Large intestine (tissue), 3 donors: ENCODE results near the gene DEGS2. TPM values are rescaled to one million over a fixed set of nuclear protein-coding genes. Genes with fewer than 3 reads are reported as not detected.
"Not testable (repeated sequence)": the region's sequence is repeated elsewhere in the genome, so short reads cannot be mapped to it uniquely, and the experiment has no call there.

Experiments used
- DNase-seq, 2 donors: peaks; one replicate each; pipeline versions ENCODE4 v3.0.0 to v3.0.0-alpha.2; 2013
- H3K27ac ChIP-seq: one replicate; pipeline ENCODE4 v1.5.1; 2013; ENCODE audit warnings: low read length
- H3K27me3 ChIP-seq: 2 replicates; pipeline ENCODE4 v1.6.1; 2013; ENCODE audit warnings: low read length; ENCODE audit not compliant: control insufficient read depth, insufficient read depth
- H3K36me3 ChIP-seq: 2 replicates; pipeline ENCODE4 v1.6.1; 2013; ENCODE audit warnings: low read length; ENCODE audit not compliant: control insufficient read depth, insufficient read depth
- H3K4me1 ChIP-seq: one replicate; pipeline ENCODE4 v1.6.1; 2013; ENCODE audit warnings: low read length; ENCODE audit not compliant: control insufficient read depth, insufficient read depth
- H3K4me3 ChIP-seq: one replicate; pipeline ENCODE4 v1.5.1; 2013; ENCODE audit warnings: low read length
- H3K9me3 ChIP-seq: one replicate; pipeline ENCODE4 v1.6.1; 2013; ENCODE audit warnings: mild to moderate bottlenecking, low read depth, low read length, moderate library complexity; ENCODE audit not compliant: control insufficient read depth
- WGBS: methylation state at CpG from one replicate; pipeline ENCODE4 v1.1.5; 2013; ENCODE audit warnings: low lambda C conversion rate; ENCODE audit not compliant: insufficient coverage; 5-methylcytosine and 5-hydroxymethylcytosine counted together
- polyA plus RNA-seq: library from polyadenylated mRNA; unstranded; fragments of 120-200 nt; gene quantifications from one replicate; pipeline ENCODE4 v1.2.1, GENCODE V29; 2013

Gene DEGS2
- polyA plus RNA-seq, 1 donor, result 21.6 TPM

DNA sequence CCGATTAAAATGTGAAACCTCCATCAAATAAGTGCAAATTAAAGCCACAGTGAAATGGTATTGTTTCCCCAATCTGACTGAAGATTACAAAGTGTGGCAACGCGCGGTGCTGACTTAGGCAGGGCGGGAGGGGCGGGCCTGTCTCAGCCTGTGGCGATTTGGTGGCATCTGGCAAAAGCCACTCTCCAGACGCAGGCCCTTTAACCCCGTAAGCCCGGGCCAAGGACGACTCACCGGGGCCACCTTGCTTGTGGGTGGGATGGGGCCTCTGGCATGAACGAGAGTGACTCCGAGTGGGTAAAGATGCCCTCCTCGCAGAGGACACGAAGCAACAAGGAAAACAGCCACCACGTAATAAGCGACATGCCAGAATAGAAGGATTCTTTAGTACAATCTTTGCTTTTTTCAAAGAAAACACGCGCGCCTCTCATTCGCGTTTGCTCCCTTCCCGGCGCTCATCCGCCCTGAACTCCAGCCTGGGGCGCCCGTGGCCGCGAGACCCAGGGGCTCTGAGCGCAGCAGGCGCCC is 815 bp downstream of the DEGS2 start:
- Histone ChIP-seq H3K27me3 (peaks cover 24% of the 10 kb centered on the region), H3K4me3 (peak overlapping the region; percentile 70), H3K9me3 (peaks cover 10% of the 10 kb centered on the region), H3K27ac (no peak overlapping the region), H3K4me1 (peaks cover 29% of the 10 kb centered on the region), H3K36me3 (no peaks in the 10 kb centered on the region)
- DNase-seq, result peak in 1 of 2 donors; percentile 63
- no CpG with 5 or more reads among the region's 32 CpGs for WGBS

DNA sequence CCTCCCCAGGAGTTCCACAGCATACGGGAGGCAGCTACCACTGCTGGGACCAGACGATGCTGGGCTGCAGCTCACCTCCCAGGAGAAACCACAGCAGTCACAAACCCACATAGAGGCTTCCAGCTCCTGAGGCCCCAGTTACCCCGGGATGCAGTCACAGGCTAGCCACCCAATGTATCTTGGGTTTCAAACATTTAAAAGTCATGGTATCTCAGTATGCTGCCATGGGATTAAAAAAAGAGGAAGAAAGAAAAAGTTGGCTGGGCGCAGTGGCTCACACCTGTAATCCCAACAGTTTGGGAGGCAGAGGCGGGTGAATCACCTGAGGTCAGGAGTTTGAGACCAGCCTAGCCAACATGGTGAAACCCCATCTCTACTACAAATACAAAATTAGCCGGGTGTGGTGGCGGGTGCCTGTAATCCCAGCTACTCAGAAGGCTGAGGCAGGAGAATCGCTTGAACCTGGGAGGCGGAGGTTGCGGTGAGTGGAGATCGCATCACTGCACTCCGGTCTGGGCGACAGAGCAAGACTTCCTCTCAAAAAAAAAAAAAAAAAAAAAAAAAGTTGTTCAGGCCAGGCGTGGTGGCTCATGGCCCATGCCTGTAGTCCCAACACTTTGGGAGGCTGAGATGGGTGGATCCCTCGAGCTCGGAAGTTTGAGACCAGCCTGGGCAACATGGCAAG is 1.8 kb downstream of the DEGS2 start:
- H3K27me3 ChIP-seq, result peaks cover 24% of the 10 kb centered on the region
- not testable (repeated sequence) for H3K4me3 ChIP-seq, H3K9me3 ChIP-seq, DNase-seq, H3K36me3 ChIP-seq
- peaks cover 29% of the 10 kb centered on the region for H3K4me1 ChIP-seq
- 80% methylated on average over 1 of the region's 16 CpGs for WGBS
- H3K27ac ChIP-seq, result peak overlapping the region; percentile 74

DNA sequence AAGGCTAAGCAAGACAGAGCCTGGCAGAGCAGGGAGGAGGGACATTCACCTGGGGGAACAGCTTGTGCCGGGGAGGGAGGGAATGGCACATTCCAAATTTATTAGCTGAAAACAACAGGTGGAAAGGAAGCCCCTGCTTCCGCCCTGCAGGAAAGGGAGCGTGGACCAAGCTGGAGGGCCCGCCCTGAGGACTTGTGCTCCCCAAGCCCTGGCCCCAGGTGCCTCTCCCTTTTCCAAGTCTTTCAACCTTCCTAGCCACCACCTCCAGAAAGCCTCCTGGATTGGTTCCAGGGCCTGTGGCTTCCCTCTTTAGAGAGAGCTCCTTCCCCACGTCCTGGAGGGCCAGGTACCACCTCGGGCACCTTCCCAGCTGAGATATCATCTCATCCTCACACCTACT is 2.7 kb downstream of the DEGS2 start:
- peaks cover 24% of the 10 kb centered on the region for H3K27me3 ChIP-seq
- WGBS, result no CpG with 5 or more reads among the region's 6 CpGs
- H3K4me1 ChIP-seq, result peaks cover 29% of the 10 kb centered on the region
- no peak overlapping the region for H3K4me3 ChIP-seq
- H3K9me3 ChIP-seq, result peaks cover 10% of the 10 kb centered on the region
- peak overlapping the region; percentile 74 for H3K27ac ChIP-seq
- DNase-seq, result no peak
- H3K36me3 ChIP-seq, result no peaks in the 10 kb centered on the region

DNA sequence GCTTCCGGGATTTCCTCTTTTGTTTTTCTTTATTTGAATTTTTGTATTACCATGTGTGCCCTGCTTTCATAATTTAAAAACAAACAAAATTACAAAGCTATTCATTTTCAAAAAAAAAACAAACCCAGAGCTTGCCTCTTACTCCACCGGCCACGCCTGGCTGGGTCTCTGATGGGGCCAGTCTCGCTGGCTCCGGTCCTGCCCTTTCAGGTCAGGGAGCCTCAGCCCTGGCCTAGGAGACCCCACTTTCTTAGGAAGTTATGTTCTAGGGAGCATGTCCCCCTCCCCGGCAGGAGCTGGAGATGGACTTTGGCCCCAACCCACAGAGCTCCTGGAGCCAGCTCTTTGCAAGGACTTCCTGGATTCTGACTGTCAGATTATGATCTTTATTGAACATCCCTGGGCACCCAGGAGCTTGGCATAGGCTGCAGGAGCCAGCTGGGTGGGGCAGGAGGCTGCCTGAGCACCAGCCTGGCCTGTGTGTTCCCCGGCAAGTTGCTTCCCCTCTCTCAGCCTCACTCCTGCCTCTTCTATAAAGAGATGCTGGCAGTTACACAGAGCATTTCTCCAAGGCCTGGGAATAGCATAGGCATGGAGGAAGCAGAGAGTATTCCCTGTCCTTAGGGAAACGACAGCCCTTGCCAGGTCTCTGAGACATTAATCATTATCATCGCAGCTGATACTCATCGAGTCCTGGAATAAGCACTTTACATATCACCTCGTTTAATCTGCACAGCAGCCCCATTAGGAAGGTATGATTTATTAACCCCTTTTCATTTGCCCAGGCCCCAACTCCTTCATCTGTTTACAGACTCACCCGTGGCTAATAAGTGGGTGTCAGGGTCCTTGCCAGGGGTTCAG is 3.5 kb downstream of the DEGS2 start:
- peak; percentile 77 to 92 for DNase-seq
- peak overlapping the region; percentile 74 for H3K27ac ChIP-seq
- H3K4me1 ChIP-seq, result peaks cover 29% of the 10 kb centered on the region
- no peak overlapping the region for H3K4me3 ChIP-seq
- no peaks in the 10 kb centered on the region for H3K36me3 ChIP-seq
- WGBS, result 44% methylated on average over 1 of the region's 12 CpGs
- H3K9me3 ChIP-seq, result peaks cover 10% of the 10 kb centered on the region
- peaks cover 21% of the 10 kb centered on the region for H3K27me3 ChIP-seq

DNA sequence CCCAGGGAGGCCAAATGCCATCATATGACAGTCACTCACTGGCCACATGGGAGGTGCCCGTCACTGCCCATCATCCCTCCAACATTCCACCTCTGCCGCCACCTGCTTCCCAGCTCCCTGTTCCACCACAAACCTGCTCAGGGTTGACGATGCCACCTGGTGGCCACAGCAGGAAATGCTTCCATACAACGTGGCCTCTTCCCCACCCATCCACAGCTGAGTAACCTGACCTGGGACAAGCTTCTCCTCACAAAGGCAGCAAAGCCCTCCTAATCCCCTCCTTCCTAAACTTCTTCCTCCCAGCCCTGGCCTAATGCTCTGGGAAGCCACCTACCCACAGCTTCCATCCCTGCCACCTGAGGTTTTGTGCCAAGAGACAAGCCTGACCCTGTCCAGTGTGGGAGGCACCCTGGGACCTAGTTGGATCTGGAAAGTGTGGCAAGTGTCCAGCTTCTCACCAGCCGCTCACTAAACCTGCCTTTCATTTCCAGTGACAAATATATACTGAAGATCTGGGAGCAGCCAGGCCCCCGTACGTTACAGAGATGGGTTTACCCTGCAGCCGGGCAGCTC is 4.3 kb downstream of the DEGS2 start:
- Histone ChIP-seq H3K27me3 (peaks cover 13% of the 10 kb centered on the region), H3K4me1 (peaks cover 36% of the 10 kb centered on the region), H3K9me3 (peaks cover 10% of the 10 kb centered on the region), H3K36me3 (no peaks in the 10 kb centered on the region), H3K4me3 (no peak overlapping the region), H3K27ac (peak overlapping the region; percentile 74)
- no CpG with 5 or more reads among the region's 8 CpGs for WGBS
- DNase-seq, result peak in 1 of 2 donors; percentile 55

DNA sequence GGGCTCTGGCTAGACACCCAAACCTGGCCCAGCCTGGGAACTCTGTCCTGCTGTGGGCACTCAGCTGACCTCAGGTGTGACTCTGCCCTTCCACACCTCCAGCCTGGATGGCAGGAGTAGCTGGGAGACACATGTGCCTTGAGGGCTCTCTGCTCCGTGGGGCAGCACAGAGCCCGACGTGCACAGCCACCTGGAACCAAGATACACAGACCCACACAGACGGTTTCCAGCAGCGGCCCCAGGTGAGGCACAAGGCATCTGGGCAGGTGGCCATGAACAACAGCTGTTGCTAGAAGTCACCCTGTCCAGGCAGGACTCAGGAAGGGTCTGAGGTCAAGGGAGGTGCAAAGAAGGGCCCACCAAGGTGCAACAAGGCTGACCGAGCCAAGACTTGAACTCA is 5.9 kb downstream of the DEGS2 start:
- DNase-seq, result no peak

DNA sequence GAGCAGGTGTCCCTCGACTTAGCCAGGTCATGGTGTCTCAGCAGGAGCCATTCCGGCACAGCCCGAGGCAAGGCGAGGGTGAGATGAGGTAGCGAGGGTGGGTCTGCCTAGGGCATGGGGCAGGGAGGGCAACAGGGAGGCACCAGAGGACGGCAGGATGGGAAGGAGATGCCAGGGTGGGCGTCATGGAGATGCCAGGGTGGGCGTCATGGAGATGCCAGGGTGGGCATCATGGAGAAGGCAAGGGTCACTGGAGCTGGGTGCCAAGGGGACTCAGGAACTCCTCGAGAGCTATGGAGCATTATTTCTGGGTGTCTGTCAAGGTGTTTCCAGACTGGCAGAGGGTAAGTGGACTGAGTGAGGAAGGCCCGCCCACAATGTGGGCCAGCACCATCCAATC is 7.4 kb downstream of the DEGS2 start:
- Histone ChIP-seq H3K4me1 (peaks cover 47% of the 10 kb centered on the region), H3K4me3 (no peak overlapping the region)

More for the DNA sequence above, 5.9 kb downstream of the DEGS2 start:
- peaks cover 15% of the 10 kb centered on the region for H3K9me3 ChIP-seq
- peaks cover 3% of the 10 kb centered on the region for H3K27me3 ChIP-seq
- H3K27ac ChIP-seq, result no peak overlapping the region
- no peak overlapping the region for H3K4me3 ChIP-seq
- H3K36me3 ChIP-seq, result peaks cover 2% of the 10 kb centered on the region
- WGBS, result no CpG with 5 or more reads among the region's 6 CpGs
- peaks cover 43% of the 10 kb centered on the region for H3K4me1 ChIP-seq

DNA sequence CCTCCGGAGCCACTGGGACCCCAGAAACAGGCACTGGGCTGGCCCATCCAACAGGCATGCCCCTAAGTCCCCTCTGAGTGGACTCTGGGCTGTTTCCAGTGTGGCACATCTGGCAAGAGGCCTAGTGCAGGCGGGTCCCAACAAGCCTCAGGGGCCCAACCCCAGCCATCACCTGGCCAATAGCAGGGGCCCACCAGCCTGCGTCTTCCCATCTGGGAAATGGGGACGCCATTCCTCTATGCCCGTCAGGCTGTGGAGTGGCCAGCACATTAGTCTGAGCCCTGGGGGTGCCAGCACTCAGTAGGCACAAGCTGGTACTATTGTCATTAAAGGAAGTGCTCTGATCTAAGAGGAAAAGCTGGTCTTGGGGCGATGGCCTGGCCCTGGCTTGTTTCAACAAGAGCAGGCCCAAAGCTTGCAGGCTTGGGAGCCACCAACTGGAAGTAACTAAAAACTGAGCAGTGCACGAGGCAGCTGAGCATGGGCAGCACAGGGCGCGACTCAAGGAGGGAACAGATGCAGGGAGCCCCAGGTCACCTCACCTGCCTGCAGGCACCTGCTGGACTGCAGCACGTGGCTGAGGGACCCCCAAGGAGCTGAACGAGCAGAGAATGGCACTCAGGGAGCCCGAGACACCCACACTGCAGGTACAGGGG is 8.4 kb downstream of the DEGS2 start:
- DNase-seq, result no peak
- Histone ChIP-seq H3K9me3 (peaks cover 21% of the 10 kb centered on the region), H3K4me3 (no peak overlapping the region), H3K4me1 (peaks cover 47% of the 10 kb centered on the region), H3K27me3 (no peaks in the 10 kb centered on the region), H3K36me3 (peaks cover 8% of the 10 kb centered on the region), H3K27ac (no peak overlapping the region)
- WGBS, result no CpG with 5 or more reads among the region's 12 CpGs

More for the DNA sequence above, 7.4 kb downstream of the DEGS2 start:
- H3K27ac ChIP-seq, result no peak overlapping the region
- WGBS, result 100% methylated on average over 1 of the region's 10 CpGs
- no peak for DNase-seq
- no peaks in the 10 kb centered on the region for H3K27me3 ChIP-seq
- H3K9me3 ChIP-seq, result peaks cover 17% of the 10 kb centered on the region
- H3K36me3 ChIP-seq, result peaks cover 6% of the 10 kb centered on the region

DNA sequence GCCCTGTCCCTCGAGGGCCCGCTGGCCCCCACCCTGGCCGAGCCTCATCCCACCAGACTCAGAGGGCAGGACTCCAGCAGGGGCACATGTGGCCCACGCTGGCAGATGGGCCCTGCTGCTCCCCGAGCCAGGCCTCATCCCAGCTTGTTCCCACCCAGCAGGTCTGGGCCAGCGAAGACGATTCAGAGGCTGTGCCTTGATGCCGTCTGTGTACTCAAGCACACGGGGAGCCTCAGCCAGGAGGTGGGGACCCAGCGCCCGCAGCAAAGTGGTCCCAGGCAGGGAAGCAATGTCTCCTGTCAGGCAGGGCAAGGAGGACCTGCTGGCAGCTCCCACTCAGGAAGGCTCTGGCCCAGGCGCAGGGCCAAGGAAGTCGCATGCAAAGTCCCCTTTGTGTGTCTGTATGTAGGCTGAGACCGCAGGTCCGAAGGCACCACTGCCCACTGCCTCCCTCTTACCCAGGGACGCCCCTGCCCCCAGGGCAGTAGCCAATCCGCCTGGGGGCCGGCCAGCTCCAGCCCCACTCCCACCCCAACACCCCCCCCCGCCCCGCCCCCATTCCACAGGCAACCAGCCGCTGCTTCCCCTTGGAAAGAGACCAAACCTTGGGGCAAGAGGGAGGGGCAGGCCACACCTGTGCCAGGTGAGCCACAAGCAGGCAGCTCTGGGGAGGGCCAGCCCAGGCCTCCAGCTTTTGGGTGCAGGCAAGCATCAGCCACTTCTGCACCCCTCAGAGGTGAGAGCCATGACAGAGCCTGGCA is 9.4 kb downstream of the DEGS2 start:
- no peak for DNase-seq
- H3K36me3 ChIP-seq, result peaks cover 8% of the 10 kb centered on the region
- H3K9me3 ChIP-seq, result peaks cover 19% of the 10 kb centered on the region
- peaks cover 46% of the 10 kb centered on the region for H3K4me1 ChIP-seq
- no peak overlapping the region for H3K4me3 ChIP-seq
- no peaks in the 10 kb centered on the region for H3K27me3 ChIP-seq
- no peak overlapping the region for H3K27ac ChIP-seq
- no CpG with 5 or more reads among the region's 21 CpGs for WGBS
